SH-SY5Y (cell line): ENCODE data around the gene GRK1.

Experiments used
- GATA2 ChIP-seq: IDR thresholded peaks from 2 replicates; pipeline ENCODE4 v1.6.1; 2011; ENCODE audit warnings: mild to moderate bottlenecking, low read depth, low read length
- GATA3 ChIP-seq: IDR thresholded peaks from 2 replicates; pipeline ENCODE4 v1.6.1; 2011; ENCODE audit warnings: low read depth, mild to moderate bottlenecking, low read length, moderate library complexity

Gene GRK1

DNA sequence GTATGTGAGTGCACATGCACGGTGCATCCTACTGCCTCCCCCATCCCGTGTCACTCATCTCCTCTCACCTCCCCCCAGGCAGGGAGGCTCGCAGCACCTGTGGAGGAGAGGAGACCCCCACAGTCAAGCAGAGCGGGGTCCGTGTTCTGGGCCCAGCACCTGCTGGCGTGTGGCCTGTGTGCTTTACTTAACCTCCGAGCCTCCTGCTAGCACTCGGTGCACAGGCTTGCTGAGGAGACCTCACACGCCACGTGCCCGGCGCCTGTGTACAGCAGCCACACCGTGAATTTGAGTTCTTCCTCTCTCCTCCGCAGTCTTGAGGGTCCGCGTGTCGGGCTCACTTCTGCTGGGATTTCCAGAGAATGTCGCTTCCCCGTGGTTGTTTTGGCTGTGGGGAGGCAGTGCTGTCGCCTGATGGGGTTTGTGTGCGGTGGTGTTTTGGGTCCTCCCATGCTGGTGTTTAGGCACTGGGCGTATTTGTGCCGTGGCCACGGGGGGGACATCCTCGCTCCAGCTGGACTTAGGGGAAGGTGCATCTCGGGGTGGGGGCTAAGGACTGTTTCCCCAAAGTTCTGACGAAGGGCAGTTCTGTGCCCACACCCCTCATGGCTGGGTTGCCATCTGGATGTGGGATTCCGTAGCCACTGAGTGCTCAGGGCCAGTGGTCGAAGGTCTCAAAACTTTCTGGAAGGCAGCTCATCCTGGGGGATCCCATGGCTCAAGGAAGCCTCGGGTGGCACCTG lies 57.2 kb downstream of the GRK1 start:
- TF ChIP-seq GATA2 = no peak
- TF ChIP-seq GATA3 = no peak

DNA sequence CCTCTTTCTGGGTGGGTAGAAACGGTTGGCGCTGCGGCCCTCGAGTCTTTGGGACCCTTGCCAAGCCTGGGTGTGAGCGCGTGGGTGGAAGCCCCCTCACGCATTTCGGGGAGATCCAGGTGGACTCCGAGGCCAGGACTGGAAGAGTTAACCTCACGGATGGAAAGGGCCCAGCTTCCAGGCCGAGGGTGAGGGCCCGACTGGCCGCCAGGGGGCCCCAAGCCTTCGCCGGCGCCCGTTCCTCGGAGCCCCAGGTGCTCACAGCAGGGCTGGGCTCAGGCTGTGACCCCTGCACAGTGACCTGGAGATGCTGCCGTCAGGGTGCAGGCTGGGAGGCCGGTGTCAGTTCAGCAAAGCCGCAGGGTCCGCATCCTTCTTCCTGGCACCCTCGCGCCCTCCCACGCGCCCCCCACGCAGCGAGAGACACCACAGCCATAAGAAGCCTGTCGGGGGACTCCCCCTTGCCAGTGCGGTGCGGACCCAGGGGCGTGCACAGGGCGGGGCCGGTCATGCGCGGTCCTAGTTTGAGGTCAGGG lies 57.8 kb downstream of the GRK1 start:
- no peak for TF ChIP-seq GATA3
- TF ChIP-seq GATA2 = no peak

DNA sequence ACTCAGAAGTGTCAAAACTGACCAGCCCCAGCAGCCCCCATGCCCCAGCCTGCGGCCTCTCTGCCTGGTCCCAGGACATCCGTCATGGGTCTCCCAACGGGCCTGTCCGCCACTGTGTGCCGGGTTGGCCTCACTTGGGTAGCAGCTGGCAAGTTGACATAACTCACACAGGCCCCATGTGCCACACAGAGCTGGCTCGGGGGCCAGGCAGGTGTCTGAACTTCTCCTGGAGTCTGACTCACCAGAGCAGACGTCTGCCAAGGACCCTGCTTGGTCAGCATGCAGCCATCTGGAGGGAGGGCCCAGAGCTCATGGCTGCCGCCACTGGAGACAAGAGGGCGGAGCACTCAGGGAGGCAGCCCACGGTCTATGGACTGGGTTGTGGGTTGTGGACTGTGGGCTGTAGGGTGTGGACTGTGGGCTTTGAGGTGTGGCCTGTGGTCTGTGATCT lies 60.0 kb downstream of the GRK1 start:
- no peak for TF ChIP-seq GATA3
- TF ChIP-seq GATA2 = no peak

DNA sequence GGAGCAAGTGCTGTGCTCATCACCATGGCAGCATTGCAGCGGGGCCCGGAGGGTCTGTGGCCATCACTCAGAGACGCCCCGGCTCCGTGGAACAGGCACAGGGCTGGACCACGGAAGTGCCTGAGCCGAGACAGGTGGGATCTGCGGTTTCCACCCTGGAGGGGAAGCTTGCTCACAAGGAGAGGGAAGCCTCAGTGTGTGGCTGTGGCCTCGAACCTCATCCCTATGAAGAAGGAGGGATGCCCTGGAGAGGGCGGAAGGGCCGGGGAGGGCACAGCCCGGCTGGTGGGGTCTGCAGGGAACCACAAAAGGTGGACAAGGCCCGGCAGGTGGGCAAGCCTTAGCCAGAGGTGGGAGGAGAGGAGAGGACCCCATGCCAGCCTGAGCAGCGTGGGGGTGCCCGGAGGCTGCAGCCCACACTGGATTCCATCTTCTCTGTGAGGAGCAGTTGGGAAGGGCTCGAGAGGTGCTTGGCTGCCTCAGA lies 61.6 kb downstream of the GRK1 start:
- TF ChIP-seq GATA2 = no peak
- no peak for TF ChIP-seq GATA3

DNA sequence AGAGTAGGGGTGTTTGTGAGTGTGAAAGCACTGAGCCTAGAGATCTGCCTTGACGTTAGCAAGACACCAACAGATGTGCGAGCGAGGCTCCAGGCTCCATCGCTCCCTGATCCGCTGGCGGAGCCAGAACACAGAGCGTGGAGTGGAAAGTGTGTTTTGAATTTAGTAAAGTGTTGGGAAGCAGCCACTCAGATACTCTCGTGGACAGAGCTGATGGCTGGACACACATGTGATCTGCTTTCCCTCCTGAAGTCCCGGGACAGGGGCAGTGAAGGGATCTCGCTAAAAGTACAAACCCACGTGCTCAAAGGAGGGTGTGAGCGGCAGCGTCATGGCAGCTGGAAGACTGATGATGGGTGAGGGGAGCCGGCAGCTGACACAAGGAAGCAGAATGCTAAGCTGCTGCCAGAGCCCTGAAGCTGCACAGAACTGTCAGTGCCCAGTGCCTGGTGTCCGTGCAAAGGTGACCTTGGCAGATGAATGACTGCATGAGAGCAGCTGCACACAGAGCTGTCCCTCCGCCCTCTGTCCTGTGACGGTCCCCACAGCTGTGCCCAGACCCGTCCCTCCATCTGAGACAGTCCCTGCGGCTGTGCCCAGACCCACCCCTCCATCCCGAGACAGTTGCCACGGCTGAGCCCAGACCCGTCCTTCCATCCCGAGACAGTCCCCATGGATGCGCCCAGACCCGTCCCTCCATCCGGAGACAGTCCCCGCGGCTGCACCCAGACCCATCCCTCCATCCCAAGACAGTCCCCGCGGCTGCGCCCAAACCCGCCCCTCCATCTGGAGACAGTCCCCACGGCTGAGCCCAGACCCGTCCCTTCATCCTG lies 62.4 kb downstream of the GRK1 start:
- TF ChIP-seq GATA2 = no peak
- no peak for TF ChIP-seq GATA3

DNA sequence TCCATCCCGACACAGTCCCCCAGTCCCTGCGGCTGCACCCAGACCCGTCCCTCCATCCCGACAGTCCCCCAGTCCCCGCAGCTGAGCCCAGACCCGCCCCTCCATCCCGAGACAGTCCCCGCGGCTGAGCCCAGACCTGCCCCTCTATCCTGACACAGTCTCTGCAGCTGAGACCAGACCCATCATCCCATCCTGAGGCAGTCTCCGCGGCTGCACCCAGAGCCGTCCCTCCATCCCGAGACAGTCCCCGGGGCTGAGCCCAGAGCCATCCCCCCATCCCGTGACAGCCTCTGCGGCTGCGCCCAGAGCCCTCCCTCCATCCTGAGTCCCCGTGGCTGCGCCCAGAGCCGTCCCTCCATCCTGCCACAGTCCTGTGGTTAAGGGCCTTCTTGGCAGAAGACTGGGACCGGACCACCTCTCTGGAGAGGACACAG lies 63.3 kb downstream of the GRK1 start:
- TF ChIP-seq GATA2 (no peak), GATA3 (no peak)

DNA sequence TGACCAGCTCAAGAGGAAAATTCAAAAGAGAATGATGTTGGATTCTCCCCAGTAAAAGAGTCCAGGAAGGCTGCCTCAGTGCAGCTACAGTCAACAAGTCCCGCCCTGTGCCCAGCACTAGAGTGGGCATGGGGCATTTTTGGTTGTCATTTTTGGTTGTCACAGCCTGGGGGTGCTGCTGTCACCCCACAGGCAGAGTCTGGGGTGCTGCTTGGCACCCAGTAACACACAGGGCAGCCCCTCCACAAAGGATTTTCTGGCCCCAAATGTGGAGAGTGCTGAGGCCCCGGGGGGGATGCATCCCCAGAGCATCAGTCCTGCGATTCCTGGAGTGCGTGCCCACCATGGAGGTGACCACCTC lies 63.8 kb downstream of the GRK1 start:
- TF ChIP-seq GATA2 (no peak), GATA3 (no peak)

DNA sequence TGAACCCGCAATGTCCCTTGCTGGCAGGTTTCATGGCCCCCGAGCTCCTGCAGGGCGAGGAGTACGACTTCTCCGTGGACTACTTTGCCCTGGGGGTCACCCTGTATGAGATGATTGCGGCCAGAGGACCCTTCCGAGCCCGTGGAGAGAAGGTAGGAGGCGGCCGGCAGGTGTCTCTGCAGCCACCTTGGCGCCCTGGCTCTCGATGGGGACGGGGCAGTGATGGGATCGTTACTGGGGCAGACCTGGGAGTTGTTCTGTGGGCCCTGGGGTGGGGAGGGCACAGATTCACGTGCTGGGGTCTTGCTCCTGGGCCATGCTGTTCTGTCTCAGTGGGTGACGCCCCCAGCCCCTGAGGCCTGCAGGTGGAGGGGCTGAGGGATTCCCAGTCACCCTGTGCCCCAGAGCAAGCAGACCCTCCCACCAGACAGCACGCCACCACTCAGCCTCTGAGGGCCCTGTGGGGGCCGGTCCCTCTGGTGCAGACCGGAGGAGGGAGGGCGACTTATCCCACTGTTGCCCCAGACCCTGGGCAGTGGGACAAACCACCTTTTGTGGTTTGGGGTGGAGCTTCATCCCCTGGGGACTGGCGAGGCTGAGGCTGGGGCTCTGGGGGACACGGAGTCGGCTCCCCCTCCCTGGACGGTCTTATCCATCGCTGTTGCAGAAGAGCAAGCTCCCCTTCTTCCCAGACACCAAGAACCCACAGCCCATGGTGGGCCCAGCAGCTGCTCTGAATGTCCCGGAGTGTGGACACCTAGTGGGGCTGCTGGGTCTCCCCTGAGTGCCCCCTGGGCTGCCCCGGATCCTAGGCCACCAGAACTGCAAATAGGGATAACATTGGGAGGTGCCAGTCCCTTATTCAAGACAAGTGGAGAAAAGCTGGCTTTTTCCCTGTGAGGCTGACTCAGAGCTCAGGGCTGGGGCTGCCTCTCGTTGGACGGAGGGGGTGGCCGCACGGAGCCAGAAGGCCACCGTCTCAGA lies 64.5 kb downstream of the GRK1 start:
- TF ChIP-seq GATA3 (no peak), GATA2 (no peak)

DNA sequence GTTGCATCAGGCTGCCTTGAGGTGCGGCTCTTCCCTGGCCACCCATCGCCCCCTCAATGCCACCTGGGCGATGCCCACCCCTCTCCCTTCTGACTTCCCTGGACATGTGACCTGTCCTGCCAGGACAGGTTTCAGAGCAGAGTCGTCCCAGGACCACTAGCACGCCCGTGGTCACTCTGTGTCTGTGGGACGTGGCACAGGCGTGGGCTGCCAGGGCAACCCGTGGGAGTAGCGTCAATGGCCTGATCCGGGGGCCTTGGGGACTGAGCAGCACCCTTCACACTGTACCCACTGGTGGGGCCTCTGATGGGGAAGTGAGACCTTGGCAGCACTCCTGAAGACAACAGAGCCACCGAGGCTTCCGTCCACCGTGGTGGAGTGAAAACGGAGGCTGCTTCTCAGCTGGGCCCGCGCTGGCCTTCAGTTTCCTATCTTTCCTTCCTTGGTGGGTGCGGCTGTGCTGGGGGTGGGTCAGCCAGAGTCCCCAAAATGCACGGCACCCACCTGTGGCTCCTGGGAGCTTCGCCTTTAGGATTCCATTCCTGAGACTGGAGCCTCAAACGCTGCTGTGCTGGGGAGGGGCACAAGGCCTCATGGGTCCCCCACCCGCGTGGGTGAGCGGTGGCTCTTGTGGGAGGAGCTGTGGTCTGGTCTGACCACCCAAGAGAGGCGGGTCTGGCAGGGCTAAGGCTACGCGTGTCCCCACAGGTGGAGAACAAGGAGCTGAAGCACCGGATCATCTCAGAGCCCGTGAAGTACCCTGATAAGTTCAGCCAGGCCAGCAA lies 65.3 kb downstream of the GRK1 start:
- TF ChIP-seq GATA2 (no peak), GATA3 (no peak)

DNA sequence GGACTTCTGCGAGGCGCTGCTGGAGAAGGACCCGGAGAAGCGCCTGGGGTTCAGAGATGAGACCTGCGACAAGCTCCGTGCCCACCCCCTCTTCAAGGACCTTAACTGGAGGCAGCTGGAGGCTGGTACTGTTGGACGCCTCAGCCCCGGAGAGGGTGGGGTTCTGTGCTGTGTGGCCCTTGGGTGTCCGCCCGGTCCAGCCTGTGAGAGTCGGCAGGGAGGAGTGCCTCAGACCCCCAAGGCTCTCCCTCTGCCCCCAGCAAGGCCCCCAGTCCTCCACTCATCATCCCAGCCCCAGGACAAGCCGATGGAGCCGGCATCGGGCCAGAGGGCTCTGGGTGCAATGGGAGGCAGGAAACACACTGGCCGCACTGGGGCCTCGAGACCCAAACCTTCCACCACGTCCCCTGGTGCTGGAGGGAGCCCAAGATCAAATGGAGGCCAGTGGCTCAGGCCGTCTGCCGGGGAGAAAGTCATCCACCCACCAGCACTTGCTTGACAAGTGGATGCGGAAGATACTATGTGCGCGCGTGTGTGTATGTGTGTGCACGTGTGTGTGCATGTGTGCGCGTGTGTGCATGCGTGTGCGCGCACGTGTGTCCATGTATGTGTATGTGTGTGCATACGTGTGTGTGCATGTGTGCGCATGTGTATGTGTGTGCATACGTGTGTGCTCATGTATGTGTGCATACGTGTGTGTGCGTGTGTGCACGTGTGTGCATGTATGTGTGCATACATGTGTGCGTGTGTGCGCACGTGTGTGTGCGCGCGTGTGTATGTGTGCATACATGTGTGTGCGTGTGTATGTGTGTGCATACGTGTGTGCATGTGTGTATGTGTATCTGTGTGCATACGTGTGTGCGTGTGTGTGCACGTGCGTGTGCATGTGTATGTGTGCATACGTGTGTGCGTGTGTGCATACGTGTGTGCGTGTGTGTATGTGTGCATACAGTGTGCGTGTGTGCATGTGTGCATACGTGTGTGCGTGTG lies 66.2 kb downstream of the GRK1 start:
- TF ChIP-seq GATA3 = no peak
- TF ChIP-seq GATA2 = no peak

DNA sequence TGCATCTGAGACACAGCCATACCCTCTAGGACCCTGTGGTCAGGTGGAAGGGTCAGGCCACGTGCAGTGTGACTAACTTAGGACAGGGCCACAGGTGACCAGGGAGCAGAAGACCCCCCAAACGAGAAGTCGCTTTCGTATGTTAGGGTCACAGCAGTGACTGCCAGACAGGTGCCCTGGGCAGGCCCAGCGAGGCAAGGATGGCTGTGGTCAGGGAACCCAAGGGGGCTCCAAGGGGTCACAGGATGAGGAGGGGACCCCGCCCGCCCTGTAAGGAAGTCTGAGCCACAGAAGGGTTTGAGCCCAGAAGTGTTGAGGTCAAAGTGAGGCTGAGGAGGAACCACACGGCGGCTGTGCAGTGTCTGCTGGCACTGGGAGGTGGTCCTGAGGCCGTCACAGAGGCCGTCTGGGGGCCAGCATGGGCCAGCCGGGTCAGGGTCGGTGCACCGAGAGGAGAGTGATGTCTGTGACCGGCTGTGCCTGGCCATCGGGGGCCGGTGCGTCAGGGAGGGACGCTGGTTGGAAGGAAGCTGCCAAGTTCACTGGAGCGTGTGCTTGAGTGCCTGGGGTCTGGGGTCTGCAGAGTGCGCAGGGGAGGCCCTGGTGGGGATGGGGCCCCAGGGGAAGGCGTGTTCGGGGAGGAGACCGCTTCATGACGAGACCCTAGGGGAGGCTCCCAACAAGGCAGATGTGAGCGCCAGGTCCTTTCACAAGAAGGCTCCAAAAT lies 67.2 kb downstream of the GRK1 start:
- TF ChIP-seq GATA2 (no peak), GATA3 (no peak)
